Tibial nerve (tissue), 4 donors: ENCODE measurements around the gene DNM3. TPM values are rescaled to one million over a fixed set of nuclear protein-coding genes. Genes with fewer than 3 reads are reported as not detected.

ENCODE experiments used
- DNase-seq, 2 donors: peaks; one replicate each; pipeline ENCODE4 v3.0.0-alpha.2; 2019; ENCODE audit warnings: low spot score in 2 of 2
- H3K27ac ChIP-seq, 4 donors: fragments of 200-600 bp; sonication (generic) in 3 of 4; one replicate each; pipeline ENCODE4 v1.5.1; 2017 to 2019; ENCODE audit warnings: mild to moderate bottlenecking in 1 of 4
- H3K27me3 ChIP-seq, 2 donors: fragments of 200-600 bp; sonication (generic) in 1 of 2; one replicate each; pipeline versions ENCODE4 v1.5.1 to v1.6.0; 2017 to 2019
- H3K36me3 ChIP-seq, 3 donors: fragments of 200-600 bp; sonication (generic); one replicate each; pipeline ENCODE4 v1.5.1; 2018 to 2019
- H3K4me1 ChIP-seq, 4 donors: fragments of 200-600 bp; sonication (generic) in 3 of 4; one replicate each; pipeline ENCODE4 v1.5.1; 2017 to 2019
- H3K4me3 ChIP-seq, 4 donors: fragments of 200-600 bp; sonication (generic) in 3 of 4; one replicate each; pipeline ENCODE4 v1.5.1; 2017 to 2019; ENCODE audit warnings: mild to moderate bottlenecking in 1 of 4, moderate library complexity in 1 of 4
- H3K9me3 ChIP-seq, 4 donors: fragments of 200-600 bp; sonication (generic) in 3 of 4; one replicate each; pipeline ENCODE4 v1.5.1; 2017 to 2019
- CTCF ChIP-seq, 5 experiments: fragments of 200-600 bp in 3 of 5; fragments of 450-650 bp in 2 of 5; sonication (generic) in 3 of 5; IDR thresholded peaks; one replicate each; pipeline ENCODE4 v1.5.1; 2016 to 2019; ENCODE audit warnings: antibody characterized with exemption in 5 of 5, mild to moderate bottlenecking in 3 of 5, moderate library complexity in 2 of 5
- EP300 ChIP-seq, 2 donors: sonication (generic); formaldehyde crosslinking; IDR thresholded peaks; one replicate each; pipeline ENCODE4 v1.6.1; 2017; ENCODE audit warnings: antibody characterized with exemption in 2 of 2, mild to moderate bottlenecking in 1 of 2
- POLR2A ChIP-seq, 2 donors: fragments of 450-650 bp; IDR thresholded peaks; one replicate each; pipeline ENCODE4 v1.6.1; 2017; ENCODE audit warnings: antibody characterized with exemption in 2 of 2, mild to moderate bottlenecking in 2 of 2, moderate library complexity in 2 of 2
- WGBS, 2 donors: methylation state at CpG; one replicate each; pipeline ENCODE4 v1.1.5; 2018; 5-methylcytosine and 5-hydroxymethylcytosine counted together
- total RNA-seq, 4 donors: library from RNA; depleted of rRNA; stranded (reverse); fragments of >200 nt; gene quantifications; one replicate each; pipeline ENCODE4 v1.1.0, GENCODE V29; 2016

The DNM3 gene
- total RNA-seq, 4 donors from 2014 or later = 9.8 to 15.3 (median 12.3) TPM

GRCh38 chr1:171912509-171913175 lies 71.3 kb downstream of the DNM3 start:
- H3K9me3 ChIP-seq = no peaks in the 10 kb centered on the region
- H3K4me1 ChIP-seq = peaks cover 0 to 28% (median 8%) of the 10 kb centered on the region in 4 donors
- 56 to 58% methylated on average over 2 of the region's 2 CpGs for WGBS, 2 donors
- H3K36me3 ChIP-seq = no peaks in the 10 kb centered on the region
- TF ChIP-seq EP300 (IDR thresholded peaks at IDR 0.05) (no peak), POLR2A (IDR thresholded peaks at IDR 0.05) (no peak), CTCF (IDR thresholded peaks at IDR 0.05) (no peak)
- no peaks in the 10 kb centered on the region for H3K27me3 ChIP-seq
- H3K4me3 ChIP-seq = no peak overlapping the region
- no peak for DNase-seq
- no peak overlapping the region for H3K27ac ChIP-seq

- H3K27me3 ChIP-seq = no peaks in the 10 kb centered on the region
- H3K4me3 ChIP-seq = no peak overlapping the region
- H3K4me1 ChIP-seq = peaks cover 0 to 28% (median 8%) of the 10 kb centered on the region in 4 donors
- no peaks in the 10 kb centered on the region for H3K9me3 ChIP-seq
- 11 to 21% methylated on average over 2 of the region's 2 CpGs for WGBS, 2 donors
- TF ChIP-seq EP300 (IDR thresholded peaks at IDR 0.05) = no peak
- H3K27ac ChIP-seq = peak overlapping the region in 2 of 4 donors; percentile 22 to 39
- H3K36me3 ChIP-seq = no peaks in the 10 kb centered on the region
- peak in 1 of 2 donors; percentile 30 for DNase-seq
Measured at GRCh38 chr1:171913385-171913784, 72.1 kb downstream of the DNM3 start.

- Histone ChIP-seq H3K4me1 (peaks cover 0 to 18% (median 8%) of the 10 kb centered on the region in 4 donors), H3K4me3 (no peak overlapping the region), H3K27me3 (no peaks in the 10 kb centered on the region), H3K9me3 (no peaks in the 10 kb centered on the region), H3K36me3 (no peaks in the 10 kb centered on the region), H3K27ac (no peak overlapping the region)
- TF ChIP-seq POLR2A (IDR thresholded peaks at IDR 0.05) (no peak), EP300 (IDR thresholded peaks at IDR 0.05) (no peak), CTCF (IDR thresholded peaks at IDR 0.05) (no peak)
- DNase-seq = no peak
- 56% methylated on average over 3 of the region's 3 CpGs for WGBS, 2 donors
Measured at GRCh38 chr1:171916315-171916771, 75.0 kb downstream of the DNM3 start.

GRCh38 chr1:171917331-171917730 lies 76.0 kb downstream of the DNM3 start:
- DNase-seq = no peak
- peaks cover 0 to 18% (median 8%) of the 10 kb centered on the region in 4 donors for H3K4me1 ChIP-seq
- H3K4me3 ChIP-seq = no peak overlapping the region
- no peak overlapping the region for H3K27ac ChIP-seq
- no peaks in the 10 kb centered on the region for H3K9me3 ChIP-seq
- no peak for TF ChIP-seq POLR2A (IDR thresholded peaks at IDR 0.05)
- no peak for TF ChIP-seq CTCF (IDR thresholded peaks at IDR 0.05)
- no peak for TF ChIP-seq EP300 (IDR thresholded peaks at IDR 0.05)
- 72 to 84% methylated on average over 1 of the region's 1 CpG for WGBS, 2 donors
- no peaks in the 10 kb centered on the region for H3K36me3 ChIP-seq
- H3K27me3 ChIP-seq = no peaks in the 10 kb centered on the region

- TF ChIP-seq CTCF (IDR thresholded peaks at IDR 0.05) (no peak), POLR2A (IDR thresholded peaks at IDR 0.05) (no peak), EP300 (IDR thresholded peaks at IDR 0.05) (no peak)
- no peak for DNase-seq
- 77 to 78% methylated on average over 5 of the region's 5 CpGs for WGBS, 2 donors
- no peaks in the 10 kb centered on the region for H3K9me3 ChIP-seq
- H3K36me3 ChIP-seq = no peaks in the 10 kb centered on the region
- no peak overlapping the region for H3K4me3 ChIP-seq
- no peaks in the 10 kb centered on the region for H3K4me1 ChIP-seq
- no peaks in the 10 kb centered on the region for H3K27me3 ChIP-seq
- no peak overlapping the region for H3K27ac ChIP-seq
Measured at GRCh38 chr1:171919891-171920887, 78.9 kb downstream of the DNM3 start.
